H1 (cell line): ENCODE measurements around the gene ZNF692. TPM values are rescaled to one million over a fixed set of nuclear protein-coding genes. Genes with fewer than 3 reads are reported as not detected.

Experiments
- CTCF ChIA-PET: fragments of 300-600 bp; sonication (Branson Sonifier 250); formaldehyde crosslinking; loops from one replicate; lab custom pipeline; 2021; ENCODE audit not compliant: partially characterized antibody; lab: Charles Lee
- POLR2A ChIA-PET: fragments of 300-600 bp; sonication (Branson Sonifier 250); formaldehyde crosslinking; loops from one replicate; lab custom pipeline; 2021; ENCODE audit warnings: inconsistent platforms; ENCODE audit not compliant: partially characterized antibody; lab: Charles Lee
- DNase-seq, 2 experiments: peaks; one replicate each; pipeline versions ENCODE4 v3.0.0 to v3.0.0-alpha.2; 2010 to 2022; ENCODE audit warnings: low spot score in 2 of 2, low read depth in 1 of 2, mixed read lengths in 1 of 2
- FAIRE-seq: peaks from 2 replicates; lab custom pipeline; 2011; peaks lifted over from hg19 to GRCh38; lab: Jason Lieb, UNC
- H2AFZ ChIP-seq: 2 replicates; pipeline ENCODE4 v1.8.1; 2012; ENCODE audit warnings: low read length, inconsistent platforms
- H2AK5ac ChIP-seq: 2 replicates; pipeline ENCODE4 v1.6.1; 2013; ENCODE audit warnings: low read depth, low read length
- H2BK120ac ChIP-seq: replicated peaks from 2 replicates; pipeline ENCODE3; 2013; ENCODE audit warnings: low read depth, low read length, inconsistent platforms
- H2BK12ac ChIP-seq: 2 replicates; pipeline ENCODE4 v1.6.1; 2013; ENCODE audit warnings: low read depth, low read length
- H2BK15ac ChIP-seq: 2 replicates; pipeline ENCODE4 v1.6.1; 2013; ENCODE audit warnings: low read length
- H2BK20ac ChIP-seq: 2 replicates; pipeline ENCODE4 v1.6.1; 2013; ENCODE audit warnings: low read length
- H2BK5ac ChIP-seq: 2 replicates; pipeline ENCODE4 v1.6.1; 2013; ENCODE audit warnings: low read depth, low read length
- H3K14ac ChIP-seq: 2 replicates; pipeline ENCODE4 v1.6.1; 2013; ENCODE audit warnings: inconsistent platforms; ENCODE audit not compliant: insufficient read length
- H3K18ac ChIP-seq: 2 replicates; pipeline ENCODE4 v1.6.1; 2013; ENCODE audit warnings: low read length; ENCODE audit errors: extremely low read depth
- H3K23ac ChIP-seq: 2 replicates; pipeline ENCODE4 v1.6.1; 2013; ENCODE audit warnings: inconsistent platforms; ENCODE audit not compliant: insufficient read length
- H3K23me2 ChIP-seq: 2 replicates; pipeline ENCODE4 v1.6.1; 2013; ENCODE audit warnings: low read depth, low read length
- H3K27ac ChIP-seq: 2 replicates; pipeline ENCODE4 v1.6.1; 2011; ENCODE audit warnings: low read depth, low read length, inconsistent platforms
- H3K27me3 ChIP-seq, 4 experiments: replicated peaks in 1 of 4; 1 replicate in 1 of 4; 2 replicates in 3 of 4; pipeline versions ENCODE4 v1.6.1 to v1.8.1; 2011 to 2013; ENCODE audit warnings: low read length in 3 of 4, mild to moderate bottlenecking in 3 of 4, inconsistent platforms in 2 of 4, mixed read lengths in 2 of 4, moderate library complexity in 1 of 4; ENCODE audit not compliant: control insufficient read depth in 3 of 4, insufficient read depth in 3 of 4; ENCODE audit errors: extremely low read depth in 1 of 4
- H3K36me3 ChIP-seq, 4 experiments: 2 replicates each; pipeline versions ENCODE4 v1.6.1 to v1.8.1; 2011 to 2013; ENCODE audit warnings: mild to moderate bottlenecking in 4 of 4, low read length in 3 of 4, moderate library complexity in 2 of 4, control low read depth in 1 of 4, inconsistent platforms in 1 of 4; ENCODE audit not compliant: insufficient read depth in 4 of 4, control insufficient read depth in 2 of 4
- H3K4ac ChIP-seq: replicated peaks from 2 replicates; pipeline ENCODE3; 2013; ENCODE audit warnings: low read length, low read depth, mixed read lengths, inconsistent platforms; ENCODE audit not compliant: insufficient read length
- H3K4me1 ChIP-seq, 4 experiments: replicated peaks in 1 of 4; 1 replicate in 1 of 4; 2 replicates in 3 of 4; pipeline versions ENCODE4 v1.6.1 to v1.8.1; 2011 to 2013; ENCODE audit warnings: low read length in 3 of 4, inconsistent platforms in 2 of 4, mixed read lengths in 1 of 4; ENCODE audit not compliant: insufficient read depth in 4 of 4, control insufficient read depth in 3 of 4
- H3K4me2 ChIP-seq, 2 experiments: 2 replicates each; pipeline versions ENCODE4 v1.6.1 to v1.8.1; 2011 to 2013; ENCODE audit warnings: low read depth in 2 of 2, low read length in 2 of 2, control low read depth in 1 of 2, inconsistent platforms in 1 of 2, mild to moderate bottlenecking in 1 of 2; ENCODE audit not compliant: insufficient read depth in 1 of 2
- H3K4me3 ChIP-seq, 4 experiments: fragments of 200-600, 300-600 bp in 1 of 4; sonication (generic), shearing (Covaris generic), sonication (Bioruptor Twin) in 1 of 4; 2 replicates each; pipeline versions ENCODE4 v1.5.1 to v1.8.1; 2011 to 2016; ENCODE audit warnings: low read length in 4 of 4, low read depth in 3 of 4, control low read depth in 2 of 4, inconsistent platforms in 2 of 4, mild to moderate bottlenecking in 2 of 4, mixed read lengths in 1 of 4, moderate library complexity in 1 of 4; ENCODE audit not compliant: insufficient read depth in 2 of 4; ENCODE audit errors: extremely low read depth in 1 of 4
- H3K56ac ChIP-seq: replicated peaks from 2 replicates; pipeline ENCODE3; 2013; ENCODE audit warnings: low read depth, mild to moderate bottlenecking, mixed read lengths, low read length, inconsistent platforms; ENCODE audit not compliant: insufficient read length
- H3K79me1 ChIP-seq: 2 replicates; pipeline ENCODE4 v1.6.1; 2013; ENCODE audit warnings: low read depth, low read length, control low read depth
- H3K79me2 ChIP-seq, 2 experiments: 2 replicates each; pipeline versions ENCODE4 v1.6.1 to v1.8.1; 2012 to 2013; ENCODE audit warnings: low read length in 2 of 2, mild to moderate bottlenecking in 2 of 2, inconsistent platforms in 1 of 2; ENCODE audit not compliant: insufficient read depth in 2 of 2, control insufficient read depth in 1 of 2
- H3K9ac ChIP-seq, 4 experiments: replicated peaks in 1 of 4; 1 replicate in 1 of 4; 2 replicates in 3 of 4; pipeline versions ENCODE4 v1.6.1 to v1.8.1; 2011 to 2013; ENCODE audit warnings: low read depth in 3 of 4, low read length in 3 of 4, control low read depth in 2 of 4, mild to moderate bottlenecking in 2 of 4, moderate library complexity in 2 of 4, inconsistent platforms in 1 of 4; ENCODE audit errors: extremely low read depth in 1 of 4
- H3K9me3 ChIP-seq, 2 experiments: 2 replicates each; pipeline versions ENCODE4 v1.6.1 to v1.8.1; 2012 to 2013; ENCODE audit warnings: mild to moderate bottlenecking in 2 of 2, moderate library complexity in 2 of 2, control low read depth in 1 of 2, inconsistent platforms in 1 of 2, low read depth in 1 of 2, low read length in 1 of 2, mixed read lengths in 1 of 2; ENCODE audit not compliant: insufficient read depth in 2 of 2
- H4K20me1 ChIP-seq, 2 experiments: replicated peaks in 1 of 2; 2 replicates each; pipeline versions ENCODE3 to v1.8.1; 2011 to 2013; ENCODE audit warnings: inconsistent platforms in 2 of 2, low read length in 2 of 2, mild to moderate bottlenecking in 1 of 2; ENCODE audit not compliant: insufficient read depth in 2 of 2, control insufficient read depth in 1 of 2
- H4K5ac ChIP-seq: 2 replicates; pipeline ENCODE4 v1.6.1; 2013; ENCODE audit warnings: low read length, low read depth, mixed read lengths, inconsistent platforms; ENCODE audit not compliant: insufficient read length
- H4K8ac ChIP-seq: 2 replicates; pipeline ENCODE4 v1.8.0; 2013; ENCODE audit warnings: mild to moderate bottlenecking, moderate library complexity, low read length, inconsistent platforms; ENCODE audit not compliant: insufficient read depth; ENCODE audit errors: extremely low read depth
- H4K91ac ChIP-seq: replicated peaks from 2 replicates; pipeline ENCODE3; 2013; ENCODE audit warnings: low read length, mixed read lengths, inconsistent platforms; ENCODE audit not compliant: insufficient read length
- BRCA1 ChIP-seq: IDR thresholded peaks from 2 replicates; pipeline ENCODE4 v1.6.1; 2012; ENCODE audit warnings: low read depth, low read length, improper control_type of control experiment
- RAD21 ChIP-seq, 2 experiments: IDR thresholded peaks in 1 of 2; conservative IDR thresholded peaks in 1 of 2; 2 replicates each; pipeline ENCODE4 v1.6.1; 2011; ENCODE audit warnings: low read depth in 2 of 2, low read length in 2 of 2, improper control_type of control experiment in 1 of 2, inconsistent platforms in 1 of 2, mild to moderate bottlenecking in 1 of 2, moderate library complexity in 1 of 2
- SAP30 ChIP-seq: fragments of 300-600 bp; sonication (generic); IDR thresholded peaks from 2 replicates; pipeline ENCODE4 v1.7.1; 2012; ENCODE audit warnings: low read length, moderate library complexity, mild to moderate bottlenecking, inconsistent platforms; ENCODE audit not compliant: insufficient read depth, insufficient replicate concordance
- WGBS, 2 experiments: shearing (Covaris generic) in 1 of 2; methylation state at CpG; one replicate each; pipeline versions ENCODE4 v1.1.6 to v1.1.7; 2013 to 2015; ENCODE audit warnings: low lambda C conversion rate in 2 of 2, mixed read lengths in 2 of 2, inconsistent platforms in 1 of 2, low coverage in 1 of 2, missing lambda C conversion rate in 1 of 2; ENCODE audit not compliant: insufficient replicate concordance in 2 of 2, insufficient coverage in 1 of 2, insufficient read length in 1 of 2; ENCODE audit errors: extremely low coverage in 1 of 2, missing lambda C conversion rate in 1 of 2; 5-methylcytosine and 5-hydroxymethylcytosine counted together
- polyA plus RNA-seq, 7 experiments: library from polyadenylated mRNA; depleted of rRNA in 3 of 7; stranded (reverse) in 5 of 7; unstranded in 2 of 7; fragments of >200 nt in 5 of 7; fragments of 200-250 nt in 2 of 7; gene quantifications; 1 replicate in 5 of 7; 2 replicates in 1 of 7; 4 replicates in 1 of 7; pipeline versions ENCODE4 v1.2.1 to v1.2.3, GENCODE V29; 2011 to 2013; ENCODE audit warnings: missing spikeins in 2 of 7, mixed read lengths in 2 of 7
- total RNA-seq: library from RNA; stranded (reverse); fragmentation: NEBNext Ultra II Directional; extraction: Animal tissue kit (Norgen Biotek cat#: 25700); gene quantifications from 2 replicates; pipeline ENCODE4 v1.2.1, GENCODE V29; 2021

The ZNF692 gene
- total and polyA plus RNA-seq, 2 of the 8 experiments (the other 6 are each of a cell fraction or from before 2014, with no cell fraction given), result 38.4 to 52.3 TPM

GRCh38 chr1:248820041-248820585 lies 38.8 kb downstream of the ZNF692 start:
- H2BK12ac ChIP-seq, result no peak overlapping the region
- H3K79me1 ChIP-seq, result peaks cover 17% of the 10 kb centered on the region
- H3K36me3 ChIP-seq, result peaks cover 0 to 30% (median 12%) of the 10 kb centered on the region in 4 experiments; a peak in 6 of 8 replicates
- DNase-seq, result no peak
- no peak overlapping the region for H3K4ac ChIP-seq
- no peaks in the 10 kb centered on the region for H3K27me3 ChIP-seq
- H3K9me3 ChIP-seq, result no peaks in the 10 kb centered on the region
- H4K5ac ChIP-seq, result no peak overlapping the region
- FAIRE-seq, result no peak
- CTCF ChIA-PET, result interaction anchor here (0.6 to 1.7 kb wide), 8 partner anchors 9 to 1551 kb away, joined by 3 to 7 read pairs (median 4); partner anchors contain the start of gene ZNF692
- no peak overlapping the region for H3K27ac ChIP-seq
- H3K79me2 ChIP-seq, result peaks cover 0 to 63% of the 10 kb centered on the region in 2 experiments; a peak in 3 of 4 replicates
- no peak overlapping the region for H2AK5ac ChIP-seq
- H4K8ac ChIP-seq, result no peak overlapping the region
- 84% methylated on average over 7 of the region's 7 CpGs; no CpG with 5 or more reads in 1 of the 2 experiments for WGBS, 2 experiments
- H4K91ac ChIP-seq, result no peak overlapping the region
- H3K14ac ChIP-seq, result no peak overlapping the region
- peaks cover 2 to 7% (median 3%) of the 10 kb centered on the region in 4 experiments; a peak in 6 of 7 replicates for H3K4me1 ChIP-seq
- no peak overlapping the region for H3K18ac ChIP-seq
- H2BK120ac ChIP-seq, result no peak overlapping the region
- H3K56ac ChIP-seq, result no peak overlapping the region
- no peak overlapping the region for H2AFZ ChIP-seq
- H2BK20ac ChIP-seq, result no peak overlapping the region
- POLR2A ChIA-PET, result interaction anchor here (0.9 to 3.9 kb wide), 6 partner anchors 8 to 39 kb away, joined by 3 to 16 read pairs (median 8); partner anchors contain the start of genes ZNF672 and ZNF692
- TF ChIP-seq RAD21 (IDR thresholded peaks at IDR 0.05 in 1 of 2, conservative IDR thresholded peaks at IDR 0.05 in 1 of 2; ENCODE audit: low read depth in 2 of 2, low read length in 2 of 2) (peak in 1 of 2 experiments; percentile 13; a peak in 1 of 4 replicates), BRCA1 (no peak), SAP30 (no peak)
- H3K23me2 ChIP-seq, result no peaks in the 10 kb centered on the region; the same call in 1 of the 2 replicates
- H4K20me1 ChIP-seq, result peaks cover 0 to 10% of the 10 kb centered on the region in 2 experiments
- 0 out of 2 replicates have a peak overlapping the region, but pooled peaks have one; percentile 0 for H2BK15ac ChIP-seq
- no peak overlapping the region for H2BK5ac ChIP-seq
- no peak overlapping the region for H3K9ac ChIP-seq
- no peak overlapping the region for H3K23ac ChIP-seq
- no peak overlapping the region for H3K4me3 ChIP-seq
- no peak overlapping the region; a peak in 1 of 4 replicates for H3K4me2 ChIP-seq
